Measurements from ENCODE around the gene ANXA10.

Gene ANXA10

GRCh38 chr4:168092176-168092712 is at the start of gene ANXA10:
ANXA10 (plus strand) TSS chr4:168092537; CDS start chr4:168092701, 164 bp downstream.
- no peak within 1 kb of the TSS for H3K4me3 ChIP-seq (ENCODE audit: low read length)
- no peak for DNase-seq (ENCODE audit: low read depth)
- no peak for TF ChIP-seq CTCF (conservative IDR thresholded peaks at IDR 0.05; ENCODE audit: low read length)

- H3K4me3 ChIP-seq (ENCODE audit: low read length), result no peak overlapping the region
- no peak for DNase-seq (ENCODE audit: low read depth)
- no peak for TF ChIP-seq CTCF (conservative IDR thresholded peaks at IDR 0.05; ENCODE audit: low read length)
Observed at GRCh38 chr4:168045354-168045753, 47.0 kb upstream of the ANXA10 start.

GRCh38 chr4:168050002-168050401 is 42.3 kb upstream of the ANXA10 start:
- H3K4me3 ChIP-seq (ENCODE audit: low read length), result no peak overlapping the region
- TF ChIP-seq CTCF (conservative IDR thresholded peaks at IDR 0.05; ENCODE audit: low read length), result no peak
- DNase-seq (ENCODE audit: low read depth), result no peak

- no peak overlapping the region for H3K4me3 ChIP-seq (ENCODE audit: low read length)
- DNase-seq (ENCODE audit: low read depth), result no peak
- no peak for TF ChIP-seq CTCF (conservative IDR thresholded peaks at IDR 0.05; ENCODE audit: low read length)
Observed at GRCh38 chr4:168051526-168051925, 40.8 kb upstream of the ANXA10 start.

GRCh38 chr4:168057412-168057811 is 34.9 kb upstream of the ANXA10 start:
- H3K4me3 ChIP-seq (ENCODE audit: low read length), result no peak overlapping the region
- no peak for DNase-seq (ENCODE audit: low read depth)
- no peak for TF ChIP-seq CTCF (conservative IDR thresholded peaks at IDR 0.05; ENCODE audit: low read length)

GRCh38 chr4:168059251-168059650 is 33.1 kb upstream of the ANXA10 start:
- H3K4me3 ChIP-seq (ENCODE audit: low read length), result no peak overlapping the region
- no peak for DNase-seq (ENCODE audit: low read depth)
- no peak for TF ChIP-seq CTCF (conservative IDR thresholded peaks at IDR 0.05; ENCODE audit: low read length)

GRCh38 chr4:168063031-168063430 is 29.3 kb upstream of the ANXA10 start:
- no peak overlapping the region for H3K4me3 ChIP-seq (ENCODE audit: low read length)
- no peak for DNase-seq (ENCODE audit: low read depth)
- no peak for TF ChIP-seq CTCF (conservative IDR thresholded peaks at IDR 0.05; ENCODE audit: low read length)

All from AG10803 (cell line).